Stimulated activated CD8-positive, alpha-beta memory T cell treated with anti-CD3 and anti-CD28 coated beads, Interleukin-2, amount 100 ng/mL, for 1 hour (primary cell): ENCODE data around the gene F5.
"Not testable (repeated sequence)": the region's sequence is repeated elsewhere in the genome, so short reads cannot be mapped to it uniquely, and the experiment has no call there.

Experiments
- DNase-seq, 2 donors: peaks; one replicate each; pipeline ENCODE4 v3.0.0-alpha.2; 2020; ENCODE audit warnings: low read depth in 2 of 2

F5 gene

DNA sequence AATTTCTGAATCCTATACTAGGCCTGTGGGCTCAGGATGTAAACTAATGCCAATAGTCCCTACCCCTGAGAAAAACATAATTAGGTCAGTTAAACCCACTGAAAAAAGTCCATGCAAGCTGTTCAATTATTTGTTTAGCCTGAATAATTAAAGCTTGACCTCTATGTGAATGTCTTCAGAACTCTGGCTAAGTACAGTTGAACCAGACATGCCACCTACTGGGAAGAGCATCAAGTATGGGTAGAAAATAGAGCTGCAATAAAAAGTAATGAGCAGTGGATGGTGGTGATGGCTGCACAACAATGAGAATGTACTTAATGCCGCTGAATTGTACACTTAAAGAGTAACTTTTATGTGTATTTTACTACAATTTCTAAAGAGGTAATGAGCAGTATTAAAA lies 76.9 kb downstream of the F5 start:
- DNase-seq = no peak

DNA sequence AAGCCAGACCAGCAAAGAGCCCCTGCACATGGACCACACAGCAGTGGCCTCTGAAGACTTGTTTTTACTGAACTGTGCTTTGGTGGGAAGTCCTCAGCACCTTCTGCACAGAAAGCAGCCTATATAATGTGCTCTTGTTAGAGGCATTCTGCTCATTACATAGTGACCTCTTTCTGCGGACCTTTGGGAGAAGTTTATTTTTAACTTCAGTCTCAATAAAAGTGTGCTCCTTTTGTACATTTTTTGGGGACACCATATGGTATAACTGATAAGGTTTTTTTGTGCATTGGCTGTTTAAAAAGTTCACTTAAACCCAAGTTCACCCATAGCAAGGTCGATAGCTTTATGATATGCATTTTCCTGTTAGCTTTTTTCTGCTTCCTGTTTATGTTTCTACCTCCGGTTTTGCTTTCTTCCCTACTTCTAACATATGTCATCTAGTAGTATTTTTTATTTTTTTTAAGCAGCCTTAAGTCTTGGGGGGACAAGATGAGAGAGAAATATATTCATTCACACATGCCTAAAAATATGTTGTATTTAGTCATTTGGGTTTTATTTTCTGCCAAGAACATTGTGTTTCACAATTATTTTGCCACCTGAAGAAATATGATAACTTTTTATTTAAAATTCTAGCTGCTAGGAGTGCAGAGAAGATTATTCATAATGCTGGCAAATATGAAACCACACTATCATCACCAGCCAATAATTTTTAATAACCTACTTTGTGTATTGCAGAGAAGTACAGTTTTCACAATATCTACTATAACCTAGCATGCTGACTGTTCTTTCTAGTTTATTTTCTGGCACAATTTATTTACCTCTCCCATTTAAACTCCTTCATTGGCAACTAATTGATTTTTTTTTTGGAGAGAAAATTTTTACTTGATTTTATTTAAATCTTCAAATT lies 77.6 kb downstream of the F5 start:
- no peak for DNase-seq

DNA sequence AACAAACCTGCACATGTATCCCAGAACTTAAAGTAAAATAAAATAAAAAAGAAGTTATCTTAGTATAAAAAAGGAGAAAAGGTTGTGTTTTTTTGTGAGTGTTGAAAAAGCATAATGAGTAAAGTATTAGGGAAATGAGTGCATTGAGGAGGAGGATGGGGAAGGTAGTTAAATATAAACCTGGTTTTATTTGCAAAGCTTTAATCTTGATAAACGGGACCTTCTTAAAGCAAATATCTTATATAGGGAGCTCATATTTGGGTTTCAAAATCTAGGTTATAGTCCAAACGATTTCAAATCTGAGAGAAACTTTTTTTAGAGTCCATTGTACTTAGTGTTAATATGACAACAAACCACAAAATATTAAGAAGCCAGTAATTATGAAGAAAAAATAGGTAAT lies 78.9 kb downstream of the F5 start:
- no peak for DNase-seq

DNA sequence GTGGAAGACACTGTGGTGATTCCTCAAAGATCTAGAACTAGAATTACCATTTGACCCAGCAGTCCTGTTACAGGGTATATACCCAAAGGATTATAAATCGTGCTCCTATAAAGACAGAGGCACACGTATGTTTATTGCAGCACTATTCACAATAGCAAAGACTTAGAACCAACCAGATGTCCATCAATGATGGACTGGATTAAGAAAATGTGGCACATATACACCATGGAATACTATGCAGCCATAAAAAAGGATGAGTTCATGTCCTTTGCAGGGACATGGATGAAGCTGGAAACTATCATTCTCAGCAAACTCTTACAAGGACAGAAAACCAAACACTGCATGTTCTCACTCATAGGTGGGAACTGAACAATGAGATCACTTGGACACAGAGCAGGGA lies 82.7 kb downstream of the F5 start:
- not testable (repeated sequence) for DNase-seq

- no peak for DNase-seq
These were observed 86.5 kb downstream of the F5 start for GRCh38 chr1:169499807-169500206.

DNA sequence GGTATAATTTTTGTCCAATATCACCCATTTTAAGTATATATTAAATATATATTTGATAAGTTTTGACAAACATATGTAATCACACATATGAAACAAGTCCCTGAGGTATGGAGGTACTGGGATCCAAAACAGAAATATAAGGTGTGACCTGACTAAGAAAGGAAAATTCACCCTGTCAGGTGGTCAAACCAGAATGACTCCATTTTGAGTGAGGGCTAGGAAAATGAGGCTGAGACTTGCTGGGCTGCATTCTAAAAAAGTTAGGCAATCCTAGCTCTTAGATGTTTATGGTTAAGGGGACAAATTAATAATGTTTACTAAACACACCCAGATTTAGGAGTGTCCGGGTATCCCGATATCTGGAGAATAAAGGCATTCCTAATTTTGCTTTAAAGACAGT lies 89.0 kb downstream of the F5 start:
- no peak for DNase-seq

- no peak for DNase-seq
These were observed 90.4 kb downstream of the F5 start for GRCh38 chr1:169495916-169496315.

- DNase-seq = no peak
These were observed 91.1 kb downstream of the F5 start for GRCh38 chr1:169495046-169495775.

DNA sequence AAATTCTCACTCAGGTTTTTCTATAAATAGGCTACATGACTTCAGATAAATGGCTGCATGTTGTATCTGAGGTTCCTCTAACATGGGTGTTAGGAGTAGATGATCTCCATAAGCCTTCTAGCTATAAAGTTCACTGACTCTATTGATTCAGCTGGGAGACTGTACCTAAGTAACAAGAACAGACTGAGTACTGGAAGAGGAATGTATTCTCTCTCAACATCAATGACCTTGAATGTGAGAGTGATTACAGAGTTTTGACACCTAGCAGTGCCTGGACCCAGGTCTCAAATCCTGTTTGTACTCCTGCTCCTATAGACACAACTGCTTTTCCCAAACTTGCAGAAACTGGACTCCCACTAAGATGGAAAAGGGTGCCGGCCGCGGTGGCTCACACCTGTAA lies 91.9 kb downstream of the F5 start:
- DNase-seq = no peak

GRCh38 chr1:169493251-169493650 lies 93.0 kb downstream of the F5 start:
- no peak for DNase-seq

DNA sequence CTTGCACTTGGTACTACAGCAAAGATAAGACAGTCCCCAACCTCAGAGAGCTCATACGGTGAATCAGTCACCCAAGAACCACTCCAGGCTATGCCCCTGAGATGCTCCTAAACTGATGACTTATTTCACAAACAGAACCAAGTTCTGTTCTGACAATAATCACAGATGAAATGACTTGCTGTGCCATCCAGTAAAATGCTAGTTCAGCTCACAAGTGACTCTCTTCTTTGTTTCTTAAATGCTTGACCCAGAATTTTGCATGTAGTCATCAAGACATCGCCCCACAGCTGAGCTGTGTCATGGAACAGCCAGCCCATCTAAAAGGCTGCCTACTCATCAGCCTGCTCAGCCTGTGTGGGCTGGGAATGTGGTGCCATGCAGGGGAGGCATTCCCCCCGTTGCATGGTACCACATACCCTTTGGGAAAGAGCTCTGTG lies 94.4 kb downstream of the F5 start:
- DNase-seq = no peak

GRCh38 chr1:169488157-169488556 lies 98.1 kb downstream of the F5 start:
- DNase-seq = no peak

DNA sequence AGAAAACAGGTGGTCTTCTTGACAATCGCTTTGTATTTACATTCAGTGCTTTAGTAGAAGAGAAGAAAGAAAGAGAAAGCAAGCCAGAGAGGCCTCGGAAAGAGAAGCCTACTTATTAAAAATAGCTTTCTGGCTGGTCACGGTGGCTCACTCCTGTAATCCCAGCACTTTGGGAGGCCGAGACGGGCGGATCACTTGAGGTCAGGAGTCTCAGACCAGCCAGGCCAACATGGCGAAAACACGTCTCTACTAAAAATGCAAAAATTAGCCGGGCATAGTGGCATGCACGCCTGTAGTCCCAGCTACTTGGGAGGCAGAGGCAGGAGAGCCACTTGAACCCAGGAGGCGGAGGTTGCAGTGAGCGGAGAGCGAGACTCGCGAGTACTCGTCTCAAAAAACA lies 98.7 kb downstream of the F5 start:
- no peak for DNase-seq

DNA sequence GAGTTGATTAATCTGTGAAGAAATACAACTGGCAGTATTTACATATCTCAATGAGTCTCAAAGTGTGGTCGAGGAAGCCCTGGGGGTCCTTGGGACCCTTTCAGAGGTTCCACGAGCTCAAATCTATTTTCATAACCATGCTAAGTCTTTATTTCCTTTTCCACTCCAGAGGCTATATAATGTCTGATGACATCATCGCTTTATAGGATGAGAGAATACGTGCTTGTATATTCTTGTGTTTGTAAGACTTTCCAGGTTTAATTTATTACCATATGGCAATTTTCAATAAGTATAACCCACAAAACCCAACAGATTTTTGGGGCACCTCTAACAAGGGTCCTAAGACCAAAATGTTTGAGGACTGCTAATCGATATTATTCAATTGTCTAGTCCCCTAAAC lies 99.1 kb downstream of the F5 start:
- no peak for DNase-seq

- no peak for DNase-seq
These were observed 99.8 kb downstream of the F5 start for GRCh38 chr1:169486281-169487051.

DNA sequence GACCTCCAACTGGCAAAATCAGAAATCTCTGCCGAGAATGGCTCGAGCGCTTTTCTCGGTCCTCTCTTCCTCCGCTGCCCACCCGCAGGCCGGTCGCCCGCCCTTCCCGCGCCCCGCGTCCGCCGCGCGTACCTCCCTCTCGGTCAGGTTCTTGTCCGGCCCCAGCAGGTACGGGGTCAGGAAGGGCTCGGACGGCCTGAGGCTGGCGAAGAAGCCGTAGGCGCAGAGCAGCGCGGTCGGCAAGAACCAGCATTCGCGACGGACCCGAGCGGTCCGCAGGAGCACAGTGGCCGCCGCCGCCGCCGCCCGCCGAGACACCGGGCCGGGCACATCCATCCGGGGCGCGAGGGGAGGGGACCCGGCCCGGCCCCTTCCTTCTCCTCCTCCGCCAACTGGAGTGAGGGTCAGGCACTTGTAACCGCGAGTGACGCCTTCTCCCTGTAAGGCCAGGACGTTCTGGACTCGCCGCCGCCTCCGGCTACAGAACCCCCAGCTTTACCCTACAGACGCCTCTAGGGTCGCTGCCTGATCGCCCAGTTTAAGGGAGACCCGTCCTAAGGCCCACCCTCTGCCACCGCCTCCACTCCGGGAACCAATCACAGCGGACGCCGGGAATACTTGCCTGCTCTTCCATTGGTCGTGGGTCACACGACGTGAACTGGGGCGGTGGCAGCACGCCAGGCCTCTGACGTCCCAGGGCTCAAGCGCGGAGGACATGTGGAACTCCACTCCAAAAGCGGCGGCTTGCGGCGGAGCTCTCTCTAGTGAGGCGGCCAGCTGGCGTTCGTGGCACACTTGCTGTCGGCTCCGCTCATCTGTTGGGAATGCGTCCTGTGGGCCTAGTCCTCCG lies 100.6 kb downstream of the F5 start, which contains the start of gene SLC19A2:
Gene SLC19A2 (minus strand): TSS at position 514 of the 850 bp plus-strand sequence. CDS start 178 bp downstream, at position 336.
- DNase-seq = peak; percentile 84 to 86

- no peak for DNase-seq
These were observed 101.4 kb downstream of the F5 start for GRCh38 chr1:169484683-169485430.

DNA sequence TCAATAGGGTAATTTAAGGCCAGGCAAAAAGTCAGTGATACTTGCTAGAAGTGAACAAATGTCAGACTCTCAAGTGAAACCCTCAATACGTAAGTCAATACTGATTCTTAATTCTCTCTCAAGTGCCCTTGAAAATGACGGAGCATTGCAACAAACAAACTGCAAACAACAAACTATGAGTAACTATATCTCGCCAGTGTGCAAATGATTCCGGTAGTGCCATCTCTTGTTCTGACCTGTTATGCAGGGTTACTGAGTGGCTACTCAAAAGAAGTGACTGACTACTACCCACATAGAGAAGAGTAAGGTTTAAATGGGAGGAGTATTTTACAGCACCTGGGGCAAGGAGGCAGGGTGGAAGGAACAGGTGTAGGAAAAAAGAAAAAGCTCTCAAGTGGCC lies 102.2 kb downstream of the F5 start:
- DNase-seq = no peak

GRCh38 chr1:169483500-169483966 lies 102.7 kb downstream of the F5 start:
- DNase-seq = no peak

GRCh38 chr1:169479363-169480066 lies 106.8 kb downstream of the F5 start:
- DNase-seq = no peak
